K562 (cell line): ENCODE results near the gene PCDH8. TPM values are rescaled to one million over a fixed set of nuclear protein-coding genes. Genes with fewer than 3 reads are reported as not detected.

Source experiments
- ATAC-seq: fragments of 200-7000 bp; cut with Tn5 transposase; 3 replicates; pipeline ENCODE4 v1.9.1; 2020; ENCODE audit warnings: moderate library complexity
- BruUV-seq: library from RNA; stranded (reverse); fragments of 400-500 nt; replicated peaks from 2 replicates; lab custom pipeline; 2021; lab: Mats Ljungman, UMichigan
- CTCF ChIA-PET: fragments of 300-600 bp; formaldehyde crosslinking; extraction: SDS; loops from one replicate; lab custom pipeline; 2021; ENCODE audit warnings: low intra/inter-chr PET ratio; lab: Yijun Ruan, JAX
- POLR2A ChIA-PET: fragments of 300-600, 350-650 bp; sonication (Branson Sonifier 250); formaldehyde crosslinking; extraction: SDS; loops from one replicate; lab custom pipeline; 2021; ENCODE audit warnings: antibody characterized with exemption, inconsistent platforms; lab: Yijun Ruan, JAX
- DNase-seq, 4 experiments: peaks; one replicate each; pipeline versions ENCODE4 v3.0.0 to v3.0.0-alpha.2; 2011 to 2018; ENCODE audit warnings: low spot score in 3 of 4, mixed read lengths in 3 of 4; ENCODE audit errors: extremely low read depth in 1 of 4
- FAIRE-seq: peaks from 2 replicates; lab custom pipeline; 2011; peaks lifted over from hg19 to GRCh38; lab: Jason Lieb, UNC
- H2AFZ ChIP-seq: 2 replicates; pipeline ENCODE4 v1.6.0; 2011; ENCODE audit warnings: low read depth, low read length, control low read depth, inconsistent platforms
- H3K27ac ChIP-seq: fragments of 200-600 bp; 3 replicates; pipeline ENCODE4 v1.8.0; 2011; ENCODE audit warnings: low read depth, mild to moderate bottlenecking, control low read depth, inconsistent platforms, low read length, moderate library complexity, mixed read lengths; ENCODE audit errors: extremely low read depth
- H3K27me3 ChIP-seq, 2 experiments: fragments of 300-600 bp in 1 of 2; 2 replicates in 1 of 2; 3 replicates in 1 of 2; pipeline versions ENCODE4 v1.6.0 to v1.8.0; 2011; ENCODE audit warnings: inconsistent platforms in 2 of 2, low read length in 2 of 2, mild to moderate bottlenecking in 1 of 2, mixed read lengths in 1 of 2, moderate library complexity in 1 of 2; ENCODE audit not compliant: control insufficient read depth in 2 of 2, insufficient read depth in 2 of 2
- H3K36me3 ChIP-seq: fragments of 300-600 bp; 3 replicates; pipeline ENCODE4 v1.8.0; 2011; ENCODE audit warnings: mild to moderate bottlenecking, low read length, inconsistent platforms; ENCODE audit not compliant: control insufficient read depth, insufficient read depth
- H3K4me1 ChIP-seq, 2 experiments: fragments of 200-600 bp in 1 of 2; replicated peaks in 1 of 2; 2 replicates in 1 of 2; 3 replicates in 1 of 2; pipeline versions ENCODE4 v1.5.1 to v1.8.0; 2011; ENCODE audit warnings: inconsistent platforms in 2 of 2, low read length in 2 of 2, mild to moderate bottlenecking in 1 of 2, mixed read lengths in 1 of 2, moderate library complexity in 1 of 2; ENCODE audit not compliant: control insufficient read depth in 2 of 2, insufficient read depth in 2 of 2
- H3K4me2 ChIP-seq: 2 replicates; pipeline ENCODE4 v1.6.1; 2011; ENCODE audit warnings: low read length, control low read depth, inconsistent platforms, mixed read lengths; ENCODE audit not compliant: insufficient read depth
- H3K4me3 ChIP-seq: fragments of 200-600 bp; sonication (generic), shearing (Covaris generic); 2 replicates; pipeline ENCODE4 v1.5.1; 2016; ENCODE audit warnings: control low read depth, inconsistent platforms
- H3K79me2 ChIP-seq: fragments of 200-600 bp; 3 replicates; pipeline ENCODE4 v1.8.0; 2011; ENCODE audit warnings: low read length, inconsistent platforms; ENCODE audit not compliant: control insufficient read depth, insufficient read depth
- H3K9ac ChIP-seq, 2 experiments: 2 replicates each; pipeline versions ENCODE4 v1.6.0 to v1.6.1; 2011; ENCODE audit warnings: low read depth in 2 of 2, low read length in 2 of 2, control low read depth in 1 of 2, inconsistent platforms in 1 of 2, mild to moderate bottlenecking in 1 of 2, mixed read lengths in 1 of 2; ENCODE audit not compliant: insufficient read depth in 1 of 2
- H3K9me1 ChIP-seq: one replicate; pipeline ENCODE4 v1.6.0; 2011; ENCODE audit warnings: inconsistent platforms, mild to moderate bottlenecking, low read length, moderate library complexity; ENCODE audit not compliant: control insufficient read depth, insufficient read depth
- H3K9me3 ChIP-seq: replicated peaks from 2 replicates; pipeline ENCODE4 v1.5.1; 2011; ENCODE audit warnings: low read depth, low read length, inconsistent platforms; ENCODE audit not compliant: control insufficient read depth, insufficient read depth
- H4K20me1 ChIP-seq: replicated peaks from 2 replicates; pipeline ENCODE4 v1.6.1; 2011; ENCODE audit warnings: low read length, inconsistent platforms, mixed read lengths; ENCODE audit not compliant: control insufficient read depth, insufficient read depth
- BRF2 ChIP-seq: IDR thresholded peaks from 3 replicates; pipeline ENCODE4 v1.6.1; 2011; ENCODE audit warnings: borderline replicate concordance, mild to moderate bottlenecking; ENCODE audit not compliant: insufficient read length, insufficient read depth
- CTCF ChIP-seq, 3 experiments: IDR thresholded peaks in 2 of 3; conservative IDR thresholded peaks in 1 of 3; 2 replicates each; pipeline ENCODE4 v1.5.1; 2011 to 2012; ENCODE audit warnings: low read length in 3 of 3, mild to moderate bottlenecking in 3 of 3, control low read depth in 2 of 3, improper control_type of control experiment in 1 of 3, inconsistent platforms in 1 of 3, low read depth in 1 of 3, mixed read lengths in 1 of 3, moderate library complexity in 1 of 3; ENCODE audit not compliant: insufficient read depth in 2 of 3
- MCM3 ChIP-seq: fragments of 450-650 bp; IDR thresholded peaks from 2 replicates; pipeline ENCODE4 v1.6.1; 2016
- NR1H2 ChIP-seq: sonication (generic); formaldehyde crosslinking; IDR thresholded peaks from 2 replicates; pipeline ENCODE4 v1.4.0; 2020; ENCODE audit warnings: mild to moderate bottlenecking, missing genetic modification reagents
- PHB ChIP-seq: fragments of 250-450 bp; sonication (Bioruptor Pico); IDR thresholded peaks from 2 replicates; pipeline ENCODE4 v1.5.0; 2021
- SFPQ ChIP-seq: fragments of 200-400 bp; formaldehyde crosslinking; IDR thresholded peaks from 2 replicates; pipeline ENCODE4 v1.6.1; 2017; ENCODE audit warnings: mild to moderate bottlenecking, low read depth, low read length, moderate library complexity
- SMAD4 ChIP-seq: fragments of 250-450 bp; sonication (Bioruptor Pico); conservative IDR thresholded peaks from 2 replicates; pipeline ENCODE4 v1.8.0; 2021; ENCODE audit warnings: inconsistent platforms, mild to moderate bottlenecking, moderate library complexity
- SRSF9 ChIP-seq: fragments of 200-400 bp; formaldehyde crosslinking; IDR thresholded peaks from 2 replicates; pipeline ENCODE4 v1.6.1; 2017; ENCODE audit warnings: low read depth, low read length, borderline replicate concordance
- ZNF586 ChIP-seq: fragments of 450-650 bp; formaldehyde crosslinking; conservative IDR thresholded peaks from 2 replicates; pipeline ENCODE4 v1.4.0; 2020; ENCODE audit warnings: mild to moderate bottlenecking, moderate library complexity
- ZNF740 ChIP-seq, 3 experiments: fragments of 200-800 bp in 1 of 3; sonication (Bioruptor generic) in 1 of 3; sonication (generic) in 1 of 3; formaldehyde crosslinking in 1 of 3; IDR thresholded peaks; 2 replicates each; pipeline versions ENCODE4 v1.6.1 to v1.8.0; 2016 to 2022; ENCODE audit warnings: mild to moderate bottlenecking in 2 of 3, missing compliant biosample characterization in 2 of 3, missing genetic modification characterization in 2 of 3, missing genetic modification reagents in 1 of 3
- WGBS: fragments of 100-300 bp; shearing (Covaris generic); methylation state at CpG from one replicate; pipeline ENCODE4 v1.1.6; 2016; ENCODE audit warnings: low coverage, mixed read lengths; ENCODE audit not compliant: insufficient coverage; ENCODE audit errors: missing lambda C conversion rate; 5-methylcytosine and 5-hydroxymethylcytosine counted together
- in situ Hi-C: fragments of 300-500 bp; cut with MboI; formaldehyde crosslinking; loops from 4 replicates; pipeline ENCODE4 v1.15.0; 2018; ENCODE audit warnings: inconsistent platforms, mixed read lengths
- intact Hi-C: fragments of 100-400 bp; cut with micrococcal nuclease; formaldehyde crosslinking; loops from 2 replicates; pipeline ENCODE4 v1.14.2; 2022
- polyA plus RNA-seq, 8 experiments: library from polyadenylated mRNA; depleted of rRNA in 4 of 8; stranded (reverse) in 5 of 8; unstranded in 3 of 8; fragments of >200 nt; fragmentation: Nextera tagmentation in 2 of 8; fragmentation: Illumina TruSeq in 1 of 8; extraction: Ambion mirVana in 2 of 8; extraction: Trizol in 1 of 8; gene quantifications; 2 replicates each; pipeline versions ENCODE4 v1.2.1 to v1.2.3, GENCODE V29; 2011 to 2014; ENCODE audit warnings: inconsistent platforms in 1 of 8, missing spikeins in 1 of 8
- total RNA-seq, 7 experiments: library from RNA; depleted of rRNA in 6 of 7; stranded (reverse); fragments of >200 nt in 6 of 7; fragmentation: Illumina TruSeq in 2 of 7; extraction: Trizol in 2 of 7; gene quantifications; 2 replicates each; pipeline versions ENCODE4 v1.2.1 to v1.2.3, GENCODE V29; 2011 to 2021; ENCODE audit warnings: low replicate concordance in 1 of 7

PCDH8 gene
- total and polyA plus RNA-seq, 9 of the 15 experiments (the other 6 are each of a cell fraction or from before 2014, with no cell fraction given) = not detected

- TF ChIP-seq ZNF586 (CRISPR knock-in tag) (no peak), BRF2 (no peak), NR1H2 (no peak), PHB (CRISPR knock-in tag) (no peak), ZNF740 (CRISPR knock-in tag; IDR thresholded peaks at IDR 0.05) (no peak), ZNF740 (tag; IDR thresholded peaks at IDR 0.05) (no peak), MCM3 (no peak), SRSF9 (no peak)
These were observed 16.5 kb upstream of the PCDH8 start (continued) for GRCh38 chr13:52864941-52865340.

GRCh38 chr13:52862358-52863206 lies 14.1 kb upstream of the PCDH8 start:
- Histone ChIP-seq H3K27me3 (no peaks in the 10 kb centered on the region), H2AFZ (no peak overlapping the region), H3K9me3 (no peaks in the 10 kb centered on the region), H3K4me2 (no peak overlapping the region), H3K36me3 (no peaks in the 10 kb centered on the region)
- FAIRE-seq (peak; percentile 54), ATAC-seq (peak; percentile 67; the same call in 2 of the 3 replicates), DNase-seq (peak; percentile 36 to 59 (median 52))
- POLR2A ChIA-PET = no interaction called here
- TF ChIP-seq SFPQ (no peak), CTCF (IDR thresholded peaks at IDR 0.05 in 2 of 3, conservative IDR thresholded peaks at IDR 0.05 in 1 of 3; ENCODE audit: insufficient read depth in 2 of 3, low read depth in 1 of 3, low read length in 3 of 3) (peak; percentile 44 to 69 (median 62)), SMAD4 (CRISPR knock-in tag) (no peak)
- TF ChIP-seq, all 486 proteins: peak for 1
- H3K27ac ChIP-seq = no peak overlapping the region
- 7% methylated on average over 3 of the region's 3 CpGs for WGBS
- H3K9me1 ChIP-seq = no peaks in the 10 kb centered on the region
- no peaks in the 10 kb centered on the region for H3K79me2 ChIP-seq
- no TSS peak for BruUV-seq
- no peak overlapping the region for H3K4me3 ChIP-seq
- H4K20me1 ChIP-seq = no peaks in the 10 kb centered on the region
- no peaks in the 10 kb centered on the region for H3K4me1 ChIP-seq
- no peak overlapping the region for H3K9ac ChIP-seq
- in situ Hi-C loops = no loop called here
- intact Hi-C loops = no loop called here
- CTCF ChIA-PET = no interaction called here
